GM12878 (cell line): ENCODE measurements around the gene GNAT1. TPM values are rescaled to one million over a fixed set of nuclear protein-coding genes. Genes with fewer than 3 reads are reported as not detected.
A peak's percentile ranks its signal among the peaks of the same experiment; 100 is the strongest.

Source experiments
- ATAC-seq: fragments of 200-7000 bp; cut with Tn5 transposase; 3 replicates; pipeline ENCODE4 v1.9.1; 2020; ENCODE audit warnings: mild to moderate bottlenecking, moderate library complexity
- BruUV-seq: library from RNA; stranded (reverse); fragments of 400-500 nt; replicated peaks from 2 replicates; lab custom pipeline; 2021; lab: Mats Ljungman, UMichigan
- CTCF ChIA-PET: fragments of 300-600 bp; sonication (Branson Sonifier 250); formaldehyde crosslinking; extraction: SDS; loops from one replicate; lab custom pipeline; 2021; ENCODE audit warnings: inconsistent platforms; lab: Yijun Ruan, JAX
- POLR2A ChIA-PET: fragments of 350-600 bp; formaldehyde crosslinking; extraction: SDS; loops from one replicate; lab custom pipeline; 2021; ENCODE audit warnings: inconsistent platforms; lab: Charles Lee
- RAD21 ChIA-PET: fragments of 300-600 bp; sonication (Branson Sonifier 250); formaldehyde crosslinking; loops from one replicate; lab custom pipeline; 2023; ENCODE audit warnings: antibody characterized with exemption; ENCODE audit not compliant: unreplicated experiment; lab: Charles Lee
- SMC1A ChIA-PET: fragments of 300-600 bp; sonication (Branson Sonifier 250); formaldehyde crosslinking; loops from one replicate; lab custom pipeline; 2023; ENCODE audit not compliant: unreplicated experiment, uncharacterized antibody; lab: Charles Lee
- DNase-seq: peaks from one replicate; pipeline ENCODE4 v3.0.0-alpha.2; 2011; ENCODE audit warnings: low read depth, low spot score
- FAIRE-seq: peaks from 3 replicates; lab custom pipeline; 2011; peaks lifted over from hg19 to GRCh38; lab: Jason Lieb, UNC
- H2AFZ ChIP-seq: 2 replicates; pipeline ENCODE4 v1.6.0; 2011; ENCODE audit warnings: low read depth, low read length, control low read depth; ENCODE audit not compliant: control insufficient read depth
- H3K27ac ChIP-seq: 2 replicates; pipeline ENCODE4 v1.5.1; 2011; ENCODE audit warnings: control low read depth; ENCODE audit not compliant: control insufficient read depth, insufficient read depth
- H3K27me3 ChIP-seq, 2 experiments: replicated peaks in 1 of 2; 2 replicates each; pipeline versions ENCODE4 v1.6.0 to v1.6.1; 2011; ENCODE audit warnings: low read length in 1 of 2; ENCODE audit not compliant: control insufficient read depth in 2 of 2, insufficient read depth in 2 of 2
- H3K36me3 ChIP-seq, 2 experiments: 2 replicates each; pipeline ENCODE4 v1.5.1; 2011; ENCODE audit warnings: low read length in 1 of 2; ENCODE audit not compliant: control insufficient read depth in 2 of 2, insufficient read depth in 2 of 2
- H3K4me1 ChIP-seq: 2 replicates; pipeline ENCODE4 v1.6.1; 2011; ENCODE audit warnings: mild to moderate bottlenecking, low read length, moderate library complexity, mixed read lengths; ENCODE audit not compliant: control insufficient read depth, insufficient read depth
- H3K4me2 ChIP-seq: 2 replicates; pipeline ENCODE4 v1.6.0; 2011; ENCODE audit warnings: control low read depth; ENCODE audit not compliant: control insufficient read depth, insufficient read depth
- H3K4me3 ChIP-seq: fragments of 200-600 bp; sonication (generic); 2 replicates; pipeline ENCODE4 v1.5.1; 2016
- H3K79me2 ChIP-seq: 2 replicates; pipeline ENCODE4 v1.6.0; 2011; ENCODE audit warnings: low read length; ENCODE audit not compliant: control insufficient read depth, insufficient read depth
- H3K9ac ChIP-seq: 2 replicates; pipeline ENCODE4 v1.8.0; 2011; ENCODE audit warnings: low read length, control low read depth, mixed read lengths; ENCODE audit not compliant: control insufficient read depth, insufficient read depth
- H3K9me3 ChIP-seq: replicated peaks from 3 replicates; pipeline ENCODE4 v1.5.1; 2011; ENCODE audit warnings: mild to moderate bottlenecking, low read length; ENCODE audit not compliant: control insufficient read depth, insufficient read depth
- H4K20me1 ChIP-seq: 2 replicates; pipeline ENCODE4 v1.6.0; 2011; ENCODE audit not compliant: control insufficient read depth, insufficient read depth
- BHLHE40 ChIP-seq, 2 experiments: fragments of 450-650 bp in 1 of 2; IDR thresholded peaks; 2 replicates each; pipeline ENCODE4 v1.6.1; 2011 to 2017; ENCODE audit warnings: low read depth in 2 of 2, borderline replicate concordance in 1 of 2, improper control_type of control experiment in 1 of 2, low read length in 1 of 2, mild to moderate bottlenecking in 1 of 2
- CHD1 ChIP-seq: IDR thresholded peaks from 2 replicates; pipeline ENCODE4 v1.6.1; 2012; ENCODE audit warnings: low read depth, low read length, improper control_type of control experiment
- CHD2 ChIP-seq: IDR thresholded peaks from 2 replicates; pipeline ENCODE4 v1.6.1; 2011; ENCODE audit warnings: low read depth, low read length, improper control_type of control experiment, borderline replicate concordance
- CTCF ChIP-seq, 3 experiments: IDR thresholded peaks in 2 of 3; conservative IDR thresholded peaks in 1 of 3; 2 replicates each; pipeline ENCODE4 v1.5.1; 2011; ENCODE audit warnings: low read depth in 3 of 3, low read length in 3 of 3, mild to moderate bottlenecking in 3 of 3, control low read depth in 2 of 3, moderate library complexity in 2 of 3, inconsistent platforms in 1 of 3, mixed read lengths in 1 of 3; ENCODE audit not compliant: control insufficient read depth in 2 of 3, insufficient read depth in 1 of 3; ENCODE audit errors: extremely low read depth in 1 of 3
- DPF2 ChIP-seq: fragments of 450-650 bp; IDR thresholded peaks from 2 replicates; pipeline ENCODE4 v1.6.1; 2017; ENCODE audit warnings: mild to moderate bottlenecking
- EGR1 ChIP-seq, 2 experiments: IDR thresholded peaks; 1 replicate in 1 of 2; 2 replicates in 1 of 2; pipeline ENCODE4 v1.6.1; 2011 to 2012; ENCODE audit warnings: low read depth in 2 of 2, low read length in 2 of 2, borderline replicate concordance in 1 of 2, mild to moderate bottlenecking in 1 of 2, moderate library complexity in 1 of 2
- ELK1 ChIP-seq: IDR thresholded peaks from 2 replicates; pipeline ENCODE4 v1.6.1; 2012; ENCODE audit warnings: low read depth, low read length, improper control_type of control experiment
- HCFC1 ChIP-seq: fragments of 150-350 bp; IDR thresholded peaks from 2 replicates; pipeline ENCODE4 v1.6.1; 2014; ENCODE audit warnings: low read length
- RAD21 ChIP-seq: IDR thresholded peaks from 2 replicates; pipeline ENCODE4 v1.6.1; 2011; ENCODE audit warnings: mild to moderate bottlenecking, low read depth, low read length, moderate library complexity; ENCODE audit not compliant: insufficient read depth
- SMAD5 ChIP-seq: IDR thresholded peaks from 2 replicates; pipeline ENCODE4 v1.6.1; 2016; ENCODE audit warnings: antibody characterized with exemption, low read depth
- SMC3 ChIP-seq: IDR thresholded peaks from 2 replicates; pipeline ENCODE4 v1.6.1; 2011; ENCODE audit warnings: low read length, improper control_type of control experiment, borderline replicate concordance
- SP1 ChIP-seq: IDR thresholded peaks from one replicate; pipeline ENCODE4 v1.6.1; 2011; ENCODE audit warnings: low read depth, low read length
- SPI1 ChIP-seq: IDR thresholded peaks from 2 replicates; pipeline ENCODE4 v1.6.1; 2011; ENCODE audit warnings: low read depth, mild to moderate bottlenecking, low read length, moderate library complexity, borderline replicate concordance; ENCODE audit not compliant: insufficient read depth
- STAT3 ChIP-seq: IDR thresholded peaks from 2 replicates; pipeline ENCODE4 v1.6.1; 2011; ENCODE audit warnings: low read depth, low read length, improper control_type of control experiment
- SUZ12 ChIP-seq: fragments of 200-600 bp; sonication (generic); IDR thresholded peaks from one replicate; pipeline ENCODE4 v1.6.1; 2018; ENCODE audit warnings: antibody characterized with exemption, mild to moderate bottlenecking; ENCODE audit not compliant: unreplicated experiment
- TBL1XR1 ChIP-seq: IDR thresholded peaks from 2 replicates; pipeline ENCODE4 v1.6.1; 2012; ENCODE audit warnings: low read depth, low read length, improper control_type of control experiment
- ZNF207 ChIP-seq: fragments of 450-650 bp; IDR thresholded peaks from 2 replicates; pipeline ENCODE4 v1.6.1; 2014; ENCODE audit warnings: antibody characterized with exemption, mild to moderate bottlenecking, borderline replicate concordance
- WGBS: methylation state at CpG from one replicate; pipeline ENCODE4 v1.1.6; 2016; ENCODE audit warnings: low lambda C conversion rate; ENCODE audit not compliant: insufficient replicate concordance, insufficient coverage; ENCODE audit errors: missing lambda C conversion rate; 5-methylcytosine and 5-hydroxymethylcytosine counted together
- in situ Hi-C: fragments of 300-500 bp; cut with MboI; formaldehyde crosslinking; loops from 9 replicates; pipeline ENCODE4 v1.14.3; 2018; ENCODE audit warnings: mixed read lengths
- intact Hi-C: fragments of 100-400 bp; cut with micrococcal nuclease; formaldehyde crosslinking; loops from one replicate; pipeline ENCODE4 v1.14.2; 2022; ENCODE audit not compliant: unreplicated experiment
- polyA plus RNA-seq, 11 experiments: library from polyadenylated mRNA; depleted of rRNA in 4 of 11; unstranded in 6 of 11; stranded (reverse) in 5 of 11; fragments of >200 nt; fragmentation: Nextera tagmentation in 4 of 11; fragmentation: Illumina TruSeq in 1 of 11; extraction: Ambion mirVana in 4 of 11; extraction: Trizol in 1 of 11; gene quantifications; 1 replicate in 1 of 11; 2 replicates in 10 of 11; pipeline versions ENCODE4 v1.2.1 to v1.2.3, GENCODE V29; 2011 to 2016; ENCODE audit warnings: inconsistent platforms in 2 of 11, missing spikeins in 2 of 11, low read depth in 1 of 11
- total RNA-seq, 4 experiments: library from RNA; depleted of rRNA in 3 of 4; stranded (reverse); fragments of >200 nt in 3 of 4; fragmentation: Illumina TruSeq in 1 of 4; extraction: Trizol in 1 of 4; gene quantifications; 2 replicates each; pipeline versions ENCODE4 v1.2.1 to v1.2.3, GENCODE V29; 2013 to 2021
- TF ChIP-seq, protein P1 (sequence below): fragments of 450-650 bp; IDR thresholded peaks from 2 replicates; pipeline ENCODE4 v1.6.1; 2017; ENCODE audit warnings: antibody characterized with exemption, mild to moderate bottlenecking, moderate library complexity

Gene GNAT1
- total and polyA plus RNA-seq, 10 of the 15 experiments (the other 5 are each of a cell fraction or from before 2014, with no cell fraction given), result not detected

DNA sequence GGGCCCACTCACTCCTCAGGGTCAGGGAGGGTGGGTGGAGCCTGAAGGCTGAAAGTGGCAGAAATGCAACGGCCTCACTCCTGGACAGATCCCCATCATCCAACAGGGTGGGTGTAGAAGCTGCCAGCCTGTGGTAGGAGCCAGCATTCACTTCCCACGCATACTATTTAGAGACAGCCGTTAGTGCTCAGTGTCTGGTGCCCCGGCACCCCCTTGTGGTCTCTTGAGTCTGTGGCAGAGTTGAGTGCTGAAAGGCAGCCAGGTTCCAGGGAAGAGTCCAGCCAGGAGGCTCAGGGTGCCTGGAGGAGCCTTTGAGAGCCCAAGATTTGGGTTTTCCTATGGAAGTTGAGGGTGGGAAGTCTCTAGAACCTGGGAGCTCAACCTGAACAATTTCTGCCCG lies 2.1 kb upstream of the GNAT1 start:
- ChIA-PET POLR2A (no interaction called here), CTCF (interaction anchor here (1.0 to 2.2 kb wide), 9 partner anchors 24 to 83 kb away, joined by 3 to 7 read pairs (median 4); no protein-coding TSS in a partner anchor), SMC1A (no interaction called here), RAD21 (interaction anchor here (1.7 to 1.8 kb wide), 2 partner anchors 37 to 72 kb away, joined by 4 to 6 read pairs; no protein-coding TSS in a partner anchor)
- H3K36me3 ChIP-seq, result no peaks in the 10 kb centered on the region
- in situ Hi-C loops (no loop called here), intact Hi-C loops (loop anchor here (1.0 kb wide), 1 partner anchor 68 kb away; no protein-coding TSS in a partner anchor)
- no peak overlapping the region for H3K27ac ChIP-seq
- H3K27me3 ChIP-seq, result no peaks in the 10 kb centered on the region
- no peak overlapping the region for H3K4me2 ChIP-seq
- DNase-seq (no peak), ATAC-seq (peak; percentile 83), FAIRE-seq (no peak)
- 18% methylated on average over 5 of the region's 5 CpGs for WGBS
- H4K20me1 ChIP-seq, result no peaks in the 10 kb centered on the region
- no peak overlapping the region for H2AFZ ChIP-seq
- H3K9ac ChIP-seq, result no peak overlapping the region
- H3K4me3 ChIP-seq, result no peak overlapping the region
- H3K4me1 ChIP-seq, result no peaks in the 10 kb centered on the region
- no TSS peak for BruUV-seq
- no peaks in the 10 kb centered on the region for H3K79me2 ChIP-seq
- no peaks in the 10 kb centered on the region for H3K9me3 ChIP-seq
- no peak for TF ChIP-seq DPF2
- no peak for TF ChIP-seq BHLHE40 (IDR thresholded peaks at IDR 0.05; ENCODE audit: borderline replicate concordance in 1 of 2, low read depth in 2 of 2, low read length in 1 of 2)
- TF ChIP-seq EGR1 (IDR thresholded peaks at IDR 0.05; ENCODE audit: borderline replicate concordance in 1 of 2, low read depth in 2 of 2, low read length in 2 of 2), result 0 out of 3 replicates have a peak, but pooled peaks of 1 of the 2 experiments have one; percentile 26
- TF ChIP-seq ELK1, result no peak
- no peak for TF ChIP-seq STAT3
- peak; percentile 74 for TF ChIP-seq RAD21
- TF ChIP-seq CHD2, result no peak
- no peak for TF ChIP-seq SP1
- TF ChIP-seq SUZ12, result no peak
- peak; percentile 69; the same call in 1 of the 2 replicates for TF ChIP-seq SMC3
- TF ChIP-seq TBL1XR1, result no peak
- no peak for TF ChIP-seq HCFC1
- no peak for TF ChIP-seq CHD1
- peak; percentile 58 to 71 (median 66) for TF ChIP-seq CTCF (IDR thresholded peaks at IDR 0.05 in 2 of 3, conservative IDR thresholded peaks at IDR 0.05 in 1 of 3; ENCODE audit: control insufficient read depth in 2 of 3, extremely low read depth in 1 of 3, insufficient read depth in 1 of 3, low read depth in 3 of 3, low read length in 3 of 3)
- TF ChIP-seq SPI1, result no peak
- no peak for TF ChIP-seq ZNF207
- no peak for TF ChIP-seq SMAD5
- TF ChIP-seq, protein P1, sequence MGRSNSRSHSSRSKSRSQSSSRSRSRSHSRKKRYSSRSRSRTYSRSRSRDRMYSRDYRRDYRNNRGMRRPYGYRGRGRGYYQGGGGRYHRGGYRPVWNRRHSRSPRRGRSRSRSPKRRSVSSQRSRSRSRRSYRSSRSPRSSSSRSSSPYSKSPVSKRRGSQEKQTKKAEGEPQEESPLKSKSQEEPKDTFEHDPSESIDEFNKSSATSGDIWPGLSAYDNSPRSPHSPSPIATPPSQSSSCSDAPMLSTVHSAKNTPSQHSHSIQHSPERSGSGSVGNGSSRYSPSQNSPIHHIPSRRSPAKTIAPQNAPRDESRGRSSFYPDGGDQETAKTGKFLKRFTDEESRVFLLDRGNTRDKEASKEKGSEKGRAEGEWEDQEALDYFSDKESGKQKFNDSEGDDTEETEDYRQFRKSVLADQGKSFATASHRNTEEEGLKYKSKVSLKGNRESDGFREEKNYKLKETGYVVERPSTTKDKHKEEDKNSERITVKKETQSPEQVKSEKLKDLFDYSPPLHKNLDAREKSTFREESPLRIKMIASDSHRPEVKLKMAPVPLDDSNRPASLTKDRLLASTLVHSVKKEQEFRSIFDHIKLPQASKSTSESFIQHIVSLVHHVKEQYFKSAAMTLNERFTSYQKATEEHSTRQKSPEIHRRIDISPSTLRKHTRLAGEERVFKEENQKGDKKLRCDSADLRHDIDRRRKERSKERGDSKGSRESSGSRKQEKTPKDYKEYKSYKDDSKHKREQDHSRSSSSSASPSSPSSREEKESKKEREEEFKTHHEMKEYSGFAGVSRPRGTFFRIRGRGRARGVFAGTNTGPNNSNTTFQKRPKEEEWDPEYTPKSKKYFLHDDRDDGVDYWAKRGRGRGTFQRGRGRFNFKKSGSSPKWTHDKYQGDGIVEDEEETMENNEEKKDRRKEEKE, result no peak
